Endothelial cell of umbilical vein (primary cell): ENCODE results near the gene EEIG1. TPM values are rescaled to one million over a fixed set of nuclear protein-coding genes. Genes with fewer than 3 reads are reported as not detected.

Experiments used
- BruUV-seq: library from RNA; stranded (reverse); fragments of 400-500 nt; replicated peaks from 2 replicates; lab custom pipeline; 2021; lab: Mats Ljungman, UMichigan
- CTCF ChIA-PET: fragments of 300-600, 350-600 bp; sonication (Branson Sonifier 250); formaldehyde crosslinking; loops from one replicate; lab custom pipeline; 2021; ENCODE audit warnings: antibody characterized with exemption, inconsistent platforms; lab: Charles Lee
- POLR2A ChIA-PET: fragments of 300-600, 350-600 bp; sonication (Branson Sonifier 250); formaldehyde crosslinking; loops from one replicate; lab custom pipeline; 2021; ENCODE audit warnings: antibody characterized with exemption, inconsistent platforms; lab: Charles Lee
- DNase-seq: peaks from one replicate; pipeline ENCODE4 v3.0.0-alpha.2; 2011; ENCODE audit warnings: low read depth, low spot score
- FAIRE-seq: peaks from 2 replicates; lab custom pipeline; 2011; peaks lifted over from hg19 to GRCh38; lab: Jason Lieb, UNC
- H2AFZ ChIP-seq: 2 replicates; pipeline ENCODE4 v1.6.0; 2012; ENCODE audit warnings: low read depth, low read length, control low read depth, inconsistent platforms
- H3K27ac ChIP-seq: 2 replicates; pipeline ENCODE4 v1.5.1; 2011; ENCODE audit warnings: low read depth, mild to moderate bottlenecking, control low read depth, low read length, moderate library complexity; ENCODE audit not compliant: insufficient read depth
- H3K27me3 ChIP-seq, 2 experiments: 2 replicates each; pipeline versions ENCODE4 v1.6.0 to v1.6.1; 2011; ENCODE audit warnings: low read length in 2 of 2, mixed read lengths in 1 of 2; ENCODE audit not compliant: control insufficient read depth in 2 of 2, insufficient read depth in 2 of 2
- H3K36me3 ChIP-seq, 2 experiments: 2 replicates in 1 of 2; 3 replicates in 1 of 2; pipeline ENCODE4 v1.5.1; 2011; ENCODE audit warnings: low read length in 2 of 2, mild to moderate bottlenecking in 1 of 2, moderate library complexity in 1 of 2; ENCODE audit not compliant: control insufficient read depth in 2 of 2, insufficient read depth in 2 of 2; ENCODE audit errors: extremely low read depth in 1 of 2
- H3K4me1 ChIP-seq: 3 replicates; pipeline ENCODE4 v1.5.1; 2011; ENCODE audit warnings: mild to moderate bottlenecking, low read length; ENCODE audit not compliant: control insufficient read depth, insufficient read depth; ENCODE audit errors: extremely low read depth
- H3K4me2 ChIP-seq: 2 replicates; pipeline ENCODE4 v1.6.1; 2011; ENCODE audit warnings: low read length, control low read depth, mixed read lengths; ENCODE audit not compliant: insufficient read depth
- H3K4me3 ChIP-seq, 3 experiments: fragments of 200-600 bp in 1 of 3; sonication (generic), shearing (Covaris generic) in 1 of 3; replicated peaks in 1 of 3; 2 replicates each; pipeline ENCODE4 v1.5.1; 2011 to 2016; ENCODE audit warnings: control low read depth in 3 of 3, low read length in 3 of 3, mild to moderate bottlenecking in 2 of 3, inconsistent platforms in 1 of 3, low read depth in 1 of 3, moderate library complexity in 1 of 3; ENCODE audit not compliant: insufficient read depth in 1 of 3
- H3K79me2 ChIP-seq: 2 replicates; pipeline ENCODE4 v1.6.0; 2012; ENCODE audit warnings: low read length, inconsistent platforms; ENCODE audit not compliant: control insufficient read depth, insufficient read depth
- H3K9ac ChIP-seq: replicated peaks from 2 replicates; pipeline ENCODE3; 2011; ENCODE audit warnings: low read length, control low read depth; ENCODE audit not compliant: insufficient read depth; ENCODE audit errors: extremely low read depth
- H3K9me1 ChIP-seq: replicated peaks from 3 replicates; pipeline ENCODE4 v1.6.0; 2011; ENCODE audit warnings: mild to moderate bottlenecking, low read length; ENCODE audit not compliant: control insufficient read depth, insufficient read depth; ENCODE audit errors: extremely low read depth
- H3K9me3 ChIP-seq: replicated peaks from 2 replicates; pipeline ENCODE4 v1.5.1; 2012; ENCODE audit warnings: low read length, inconsistent platforms; ENCODE audit not compliant: control insufficient read depth, insufficient read depth
- H4K20me1 ChIP-seq: replicated peaks from 2 replicates; pipeline ENCODE3; 2011; ENCODE audit warnings: mild to moderate bottlenecking, low read length; ENCODE audit not compliant: control insufficient read depth, insufficient read depth; ENCODE audit errors: extremely low read depth
- EZH2 ChIP-seq: IDR thresholded peaks from 2 replicates; pipeline ENCODE4 v1.6.1; 2012; ENCODE audit warnings: borderline replicate concordance, low read depth, mild to moderate bottlenecking, moderate library complexity, low read length, inconsistent platforms; ENCODE audit not compliant: severe bottlenecking
- FOS ChIP-seq: IDR thresholded peaks from 2 replicates; pipeline ENCODE4 v1.6.1; 2011; ENCODE audit warnings: mild to moderate bottlenecking, low read length, moderate library complexity, borderline replicate concordance; ENCODE audit not compliant: insufficient read depth
- GATA2 ChIP-seq: IDR thresholded peaks from 2 replicates; pipeline ENCODE4 v1.7.0; 2011; ENCODE audit warnings: low read depth, mild to moderate bottlenecking, moderate library complexity, mixed read lengths, low read length; ENCODE audit not compliant: insufficient read length, insufficient read depth
- JUN ChIP-seq: IDR thresholded peaks from 2 replicates; pipeline ENCODE4 v1.6.1; 2011; ENCODE audit warnings: borderline replicate concordance, low read depth; ENCODE audit not compliant: insufficient read length, insufficient read depth
- MYC ChIP-seq: IDR thresholded peaks from one replicate; pipeline ENCODE4 v1.6.1; 2011; ENCODE audit warnings: mild to moderate bottlenecking, low read depth, low read length
- POLR2A ChIP-seq: IDR thresholded peaks from 2 replicates; pipeline ENCODE4 v1.6.1; 2012; ENCODE audit warnings: low read depth, mild to moderate bottlenecking, control low read depth, low read length
- POLR2AphosphoS5 ChIP-seq: IDR thresholded peaks from 2 replicates; pipeline ENCODE4 v1.6.1; 2012; ENCODE audit warnings: low read depth, mild to moderate bottlenecking, control low read depth, low read length, moderate library complexity; ENCODE audit not compliant: insufficient read depth
- dilution Hi-C: fragments of 300-500 bp; cut with MboI; formaldehyde crosslinking; loops from one replicate; pipeline ENCODE4 v1.15.0; 2019; ENCODE audit warnings: low sequenced_read_pairs; ENCODE audit not compliant: extremely low pct_ligation_motif_present
- intact Hi-C: fragments of 100-400 bp; cut with micrococcal nuclease; formaldehyde crosslinking; loops from one replicate; pipeline ENCODE4 v1.10.0; 2022
- polyA plus RNA-seq, 4 experiments: library from polyadenylated mRNA; depleted of rRNA in 3 of 4; stranded (reverse) in 3 of 4; unstranded in 1 of 4; fragments of >200 nt; gene quantifications; 2 replicates each; pipeline versions ENCODE4 v1.2.1 to v1.2.3, GENCODE V29; 2011 to 2012; ENCODE audit warnings: missing spikeins in 1 of 4
- total RNA-seq: library from RNA; stranded (reverse); gene quantifications from 2 replicates; pipeline ENCODE4 v1.2.3, GENCODE V29; 2021
- TF ChIP-seq, protein P1 (sequence below): IDR thresholded peaks from 2 replicates; pipeline ENCODE4 v1.6.1; 2011; ENCODE audit not compliant: insufficient read depth, insufficient read length
- TF ChIP-seq, protein P2 (sequence below), 2 donors: IDR thresholded peaks; 1 replicate in 1 of 2; 2 replicates in 1 of 2; pipeline ENCODE4 v1.5.1; 2011; ENCODE audit warnings: low read length in 2 of 2, mild to moderate bottlenecking in 2 of 2, moderate library complexity in 2 of 2, control low read depth in 1 of 2, inconsistent platforms in 1 of 2, low read depth in 1 of 2; ENCODE audit not compliant: insufficient read depth in 1 of 2; ENCODE audit errors: extremely low read depth in 1 of 2

EEIG1 gene
- total and polyA plus RNA-seq, 2 donors (not counting 3 experiments of a cell fraction or from before 2014, with no cell fraction given): 8.4 to 19.0 TPM

DNA sequence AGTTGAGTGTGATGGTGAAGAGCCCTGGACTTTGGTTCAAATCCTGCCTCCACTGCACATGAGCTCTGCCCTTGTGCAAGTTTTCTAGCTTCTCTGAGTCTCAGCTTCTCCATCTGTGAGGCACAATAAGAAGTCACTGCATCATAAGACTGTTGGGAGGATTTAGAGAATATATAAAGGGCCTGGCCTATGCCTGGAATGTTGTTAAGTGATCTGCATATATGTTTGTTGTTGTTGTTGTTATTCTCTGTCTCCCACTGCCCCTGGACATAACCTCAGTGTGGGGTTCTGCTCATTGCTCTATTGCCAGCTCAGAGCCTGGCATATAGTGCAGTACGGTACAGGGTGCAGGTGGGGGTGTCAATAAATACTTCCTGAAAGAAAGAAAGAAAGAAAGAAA, 40.3 kb upstream of the EEIG1 start:
- intact Hi-C loops: no loop called here
- FAIRE-seq (no peak), DNase-seq (no peak)
- Histone ChIP-seq H3K9ac (no peak overlapping the region), H3K4me3 (no peak overlapping the region), H3K27ac (no peak overlapping the region), H3K4me1 (peaks cover 5% of the 10 kb centered on the region), H3K9me3 (no peaks in the 10 kb centered on the region), H3K4me2 (no peak overlapping the region), H3K36me3 (no peaks in the 10 kb centered on the region), H2AFZ (no peak overlapping the region), H3K9me1 (no peaks in the 10 kb centered on the region), H4K20me1 (no peaks in the 10 kb centered on the region), H3K27me3 (no peaks in the 10 kb centered on the region), H3K79me2 (no peaks in the 10 kb centered on the region)
- TF ChIP-seq JUN (no peak), MYC (no peak), POLR2A (no peak), FOS (no peak), GATA2 (no peak), EZH2 (no peak), POLR2AphosphoS5 (no peak)
- TF ChIP-seq, protein P1, sequence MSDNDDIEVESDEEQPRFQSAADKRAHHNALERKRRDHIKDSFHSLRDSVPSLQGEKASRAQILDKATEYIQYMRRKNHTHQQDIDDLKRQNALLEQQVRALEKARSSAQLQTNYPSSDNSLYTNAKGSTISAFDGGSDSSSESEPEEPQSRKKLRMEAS: no peak
- POLR2A ChIA-PET: no interaction called here
- CTCF ChIA-PET: interaction anchor here (1.3 kb wide), 1 partner anchor 14 kb away, joined by 4 read pairs; no protein-coding TSS in a partner anchor
- no TSS peak for BruUV-seq
- dilution Hi-C loops: no loop called here

DNA sequence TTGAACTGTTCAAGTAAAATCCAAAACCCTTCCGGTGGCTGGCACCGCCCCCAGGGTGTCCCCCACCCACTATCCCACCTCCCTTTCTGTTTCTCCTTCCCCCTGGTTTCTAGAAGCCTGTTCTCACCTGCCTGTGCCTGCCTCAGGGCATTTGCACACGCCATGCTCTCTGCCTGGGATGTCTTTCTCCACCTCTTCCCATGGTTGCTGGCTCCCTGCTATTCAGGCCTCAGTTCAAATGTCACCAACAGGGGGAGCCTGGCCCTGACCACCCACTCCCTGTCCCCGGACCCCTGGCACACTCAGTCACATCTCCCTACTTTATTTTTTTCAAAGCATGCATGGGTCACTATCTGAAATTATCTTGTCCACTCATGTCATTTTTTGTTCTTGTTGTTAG, 39.9 kb upstream of the EEIG1 start:
- H3K27me3 ChIP-seq: no peaks in the 10 kb centered on the region
- no peak overlapping the region for H2AFZ ChIP-seq
- H3K9ac ChIP-seq: no peak overlapping the region
- POLR2A ChIA-PET: no interaction called here
- no peak overlapping the region for H3K27ac ChIP-seq
- H3K4me2 ChIP-seq: no peak overlapping the region
- no peaks in the 10 kb centered on the region for H4K20me1 ChIP-seq
- H3K9me3 ChIP-seq: no peaks in the 10 kb centered on the region
- no peaks in the 10 kb centered on the region for H3K9me1 ChIP-seq
- no TSS peak for BruUV-seq
- dilution Hi-C loops (no loop called here), intact Hi-C loops (no loop called here)
- no peaks in the 10 kb centered on the region for H3K36me3 ChIP-seq
- FAIRE-seq: no peak
- no peak overlapping the region for H3K4me3 ChIP-seq
- peaks cover 5% of the 10 kb centered on the region for H3K4me1 ChIP-seq
- TF ChIP-seq, protein P2, sequence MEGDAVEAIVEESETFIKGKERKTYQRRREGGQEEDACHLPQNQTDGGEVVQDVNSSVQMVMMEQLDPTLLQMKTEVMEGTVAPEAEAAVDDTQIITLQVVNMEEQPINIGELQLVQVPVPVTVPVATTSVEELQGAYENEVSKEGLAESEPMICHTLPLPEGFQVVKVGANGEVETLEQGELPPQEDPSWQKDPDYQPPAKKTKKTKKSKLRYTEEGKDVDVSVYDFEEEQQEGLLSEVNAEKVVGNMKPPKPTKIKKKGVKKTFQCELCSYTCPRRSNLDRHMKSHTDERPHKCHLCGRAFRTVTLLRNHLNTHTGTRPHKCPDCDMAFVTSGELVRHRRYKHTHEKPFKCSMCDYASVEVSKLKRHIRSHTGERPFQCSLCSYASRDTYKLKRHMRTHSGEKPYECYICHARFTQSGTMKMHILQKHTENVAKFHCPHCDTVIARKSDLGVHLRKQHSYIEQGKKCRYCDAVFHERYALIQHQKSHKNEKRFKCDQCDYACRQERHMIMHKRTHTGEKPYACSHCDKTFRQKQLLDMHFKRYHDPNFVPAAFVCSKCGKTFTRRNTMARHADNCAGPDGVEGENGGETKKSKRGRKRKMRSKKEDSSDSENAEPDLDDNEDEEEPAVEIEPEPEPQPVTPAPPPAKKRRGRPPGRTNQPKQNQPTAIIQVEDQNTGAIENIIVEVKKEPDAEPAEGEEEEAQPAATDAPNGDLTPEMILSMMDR (IDR thresholded peaks at IDR 0.05; ENCODE audit: extremely low read depth in 1 of 2, insufficient read depth in 1 of 2, low read depth in 1 of 2, low read length in 2 of 2): peak; percentile 15 to 24
- TF ChIP-seq MYC: no peak
- CTCF ChIA-PET: interaction anchor here (1.3 kb wide), 1 partner anchor 13 kb away, joined by 4 read pairs; no protein-coding TSS in a partner anchor
- no peaks in the 10 kb centered on the region for H3K79me2 ChIP-seq
- DNase-seq: no peak
